Measurements from ENCODE around the gene AOPEP. TPM values are rescaled to one million over a fixed set of nuclear protein-coding genes. Genes with fewer than 3 reads are reported as not detected.

The AOPEP gene
- total and polyA plus RNA-seq, 2 of the 13 experiments (the other 11 are each of a cell fraction or from before 2014, with no cell fraction given) = 22.2 to 41.6 TPM

DNA sequence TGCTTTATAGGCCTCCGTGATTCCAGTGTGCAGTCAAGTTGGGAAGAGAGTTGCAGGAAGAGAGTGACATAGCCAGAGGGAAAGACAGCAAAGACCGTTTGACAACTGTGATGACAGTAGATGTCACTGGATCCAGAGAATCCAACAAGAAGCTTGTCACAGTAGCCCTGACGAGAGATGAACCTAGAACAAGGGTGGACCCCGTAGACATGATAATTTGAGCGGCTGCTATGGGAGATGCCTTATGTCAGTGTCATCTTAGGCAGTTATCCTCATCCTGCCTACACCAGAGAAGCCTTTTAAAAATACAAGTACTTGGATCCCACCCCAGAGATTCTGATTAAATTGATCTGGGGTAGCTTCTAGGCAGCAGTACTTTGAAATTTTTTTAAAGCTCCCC lies 125.4 kb downstream of the AOPEP start:
- no TSS peak for BruUV-seq (replicated peaks)
- in situ Hi-C loops (cut with HindIII; ENCODE audit: extremely low pct_ligation_motif_present, low pct_unique_long_range_greater_than_20kb) = no loop called here
- FAIRE-seq (no peak), ATAC-seq (no peak), DNase-seq (ENCODE audit: low spot score) (no peak)
- Histone ChIP-seq H4K20me1 (ENCODE audit: insufficient read depth, low read length) (no peaks in the 10 kb centered on the region), H3K27me3 (ENCODE audit: control insufficient read depth in 1 of 2, insufficient read depth in 2 of 2, low read length in 2 of 2) (no peaks in the 10 kb centered on the region), H3K36me3 (replicated peaks in 1 of 2; ENCODE audit: control insufficient read depth in 1 of 2, insufficient read depth in 2 of 2, low read length in 2 of 2) (no peaks in the 10 kb centered on the region), H3K27ac (ENCODE audit: extremely low read length, insufficient read depth, low read length) (peak overlapping the region; percentile 83), H3K9me3 (ENCODE audit: low read length) (no peaks in the 10 kb centered on the region), H3K79me2 (ENCODE audit: insufficient read depth, low read length) (no peaks in the 10 kb centered on the region), H3K4me2 (ENCODE audit: low read depth, low read length) (peak overlapping the region; percentile 49; the same call in 1 of the 2 replicates), H3K9ac (ENCODE audit: insufficient read depth, low read depth, low read length) (peak overlapping the region; percentile 35; the same call in 1 of the 2 replicates), H3K4me3 (replicated peaks in 1 of 3; ENCODE audit: insufficient read depth in 1 of 3, low read depth in 2 of 3, low read length in 3 of 3) (no peak overlapping the region), H2AFZ (ENCODE audit: low read length) (no peak overlapping the region), H3K4me1 (ENCODE audit: insufficient read depth, low read length) (peaks cover 50% of the 10 kb centered on the region)
- 94% methylated on average over 5 of the region's 5 CpGs for WGBS (ENCODE audit: low lambda C conversion rate)
- ChIA-PET POLR2A (no interaction called here), CTCF (ENCODE audit: low intra/inter-chr PET ratio, low total read pairs) (no interaction called here)
- intact Hi-C loops (cut with micrococcal nuclease; ENCODE audit: unreplicated experiment) = loop anchor here (10.0 kb wide), 2 partner anchors 67 to 127 kb away; partner anchors contain the start of gene AOPEP
- TF ChIP-seq, protein P1, sequence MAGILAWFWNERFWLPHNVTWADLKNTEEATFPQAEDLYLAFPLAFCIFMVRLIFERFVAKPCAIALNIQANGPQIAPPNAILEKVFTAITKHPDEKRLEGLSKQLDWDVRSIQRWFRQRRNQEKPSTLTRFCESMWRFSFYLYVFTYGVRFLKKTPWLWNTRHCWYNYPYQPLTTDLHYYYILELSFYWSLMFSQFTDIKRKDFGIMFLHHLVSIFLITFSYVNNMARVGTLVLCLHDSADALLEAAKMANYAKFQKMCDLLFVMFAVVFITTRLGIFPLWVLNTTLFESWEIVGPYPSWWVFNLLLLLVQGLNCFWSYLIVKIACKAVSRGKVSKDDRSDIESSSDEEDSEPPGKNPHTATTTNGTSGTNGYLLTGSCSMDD (CRISPR knock-in tag; IDR thresholded peaks at IDR 0.05) = no peak
- TF ChIP-seq, protein P2, sequence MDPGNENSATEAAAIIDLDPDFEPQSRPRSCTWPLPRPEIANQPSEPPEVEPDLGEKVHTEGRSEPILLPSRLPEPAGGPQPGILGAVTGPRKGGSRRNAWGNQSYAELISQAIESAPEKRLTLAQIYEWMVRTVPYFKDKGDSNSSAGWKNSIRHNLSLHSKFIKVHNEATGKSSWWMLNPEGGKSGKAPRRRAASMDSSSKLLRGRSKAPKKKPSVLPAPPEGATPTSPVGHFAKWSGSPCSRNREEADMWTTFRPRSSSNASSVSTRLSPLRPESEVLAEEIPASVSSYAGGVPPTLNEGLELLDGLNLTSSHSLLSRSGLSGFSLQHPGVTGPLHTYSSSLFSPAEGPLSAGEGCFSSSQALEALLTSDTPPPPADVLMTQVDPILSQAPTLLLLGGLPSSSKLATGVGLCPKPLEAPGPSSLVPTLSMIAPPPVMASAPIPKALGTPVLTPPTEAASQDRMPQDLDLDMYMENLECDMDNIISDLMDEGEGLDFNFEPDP (CRISPR knock-in tag; conservative IDR thresholded peaks at IDR 0.05) = 0 out of 2 replicates have a peak, but pooled peaks have one; percentile 10

DNA sequence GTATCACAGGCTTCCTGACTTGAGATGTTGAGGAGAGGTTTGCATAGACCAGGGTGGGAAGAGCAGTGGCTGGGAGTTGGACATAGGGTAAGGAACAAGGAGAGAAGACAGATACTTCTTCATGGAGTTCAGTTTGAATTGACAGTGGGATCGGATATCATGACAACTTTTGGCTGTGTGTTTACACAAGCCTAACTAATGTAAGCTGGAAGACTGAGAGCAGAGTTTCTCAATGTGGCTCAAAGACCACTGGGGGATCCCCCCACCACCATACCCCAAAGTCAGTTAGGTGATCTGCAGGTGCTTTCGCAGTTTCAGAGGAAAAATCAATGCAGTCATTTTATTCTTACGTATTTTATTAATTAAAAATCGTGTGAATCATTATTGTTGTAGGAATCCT lies 125.9 kb downstream of the AOPEP start:
- intact Hi-C loops (cut with micrococcal nuclease; ENCODE audit: unreplicated experiment) = loop anchor here (10.0 kb wide), 2 partner anchors 68 to 128 kb away; partner anchors contain the start of gene AOPEP
- H3K4me2 ChIP-seq (ENCODE audit: low read depth, low read length) = peak overlapping the region; percentile 49; the same call in 1 of the 2 replicates
- TF ChIP-seq, protein P3, sequence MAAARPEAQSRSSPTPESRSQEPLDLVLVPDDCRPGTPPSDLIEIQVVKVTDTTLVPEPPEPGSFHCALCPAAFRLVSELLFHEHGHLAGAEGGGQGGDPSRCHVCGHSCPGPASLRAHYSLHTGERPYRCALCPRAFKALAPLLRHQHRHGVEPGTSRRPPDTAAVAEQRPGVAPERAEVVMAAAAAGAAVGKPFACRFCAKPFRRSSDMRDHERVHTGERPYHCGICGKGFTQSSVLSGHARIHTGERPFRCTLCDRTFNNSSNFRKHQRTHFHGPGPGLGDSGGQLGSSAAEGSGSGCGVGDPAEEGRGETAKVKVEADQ (CRISPR knock-in tag; IDR thresholded peaks at IDR 0.05; ENCODE audit: borderline replicate concordance) = no peak
- TF ChIP-seq ZFP90 (CRISPR knock-in tag; IDR thresholded peaks at IDR 0.05; ENCODE audit: borderline replicate concordance) (no peak), SIN3B (IDR thresholded peaks at IDR 0.05; ENCODE audit: low read length) (no peak), MIXL1 (CRISPR knock-in tag; IDR thresholded peaks at IDR 0.05) (0 out of 2 replicates have a peak, but pooled peaks have one; percentile 31), NCOA2 (CRISPR knock-in tag; IDR thresholded peaks at IDR 0.05) (peak; percentile 27; the same call in 1 of the 2 replicates), HNF4A (CRISPR knock-in tag; IDR thresholded peaks at IDR 0.05) (peak; percentile 71)
- TF ChIP-seq, protein P4, sequence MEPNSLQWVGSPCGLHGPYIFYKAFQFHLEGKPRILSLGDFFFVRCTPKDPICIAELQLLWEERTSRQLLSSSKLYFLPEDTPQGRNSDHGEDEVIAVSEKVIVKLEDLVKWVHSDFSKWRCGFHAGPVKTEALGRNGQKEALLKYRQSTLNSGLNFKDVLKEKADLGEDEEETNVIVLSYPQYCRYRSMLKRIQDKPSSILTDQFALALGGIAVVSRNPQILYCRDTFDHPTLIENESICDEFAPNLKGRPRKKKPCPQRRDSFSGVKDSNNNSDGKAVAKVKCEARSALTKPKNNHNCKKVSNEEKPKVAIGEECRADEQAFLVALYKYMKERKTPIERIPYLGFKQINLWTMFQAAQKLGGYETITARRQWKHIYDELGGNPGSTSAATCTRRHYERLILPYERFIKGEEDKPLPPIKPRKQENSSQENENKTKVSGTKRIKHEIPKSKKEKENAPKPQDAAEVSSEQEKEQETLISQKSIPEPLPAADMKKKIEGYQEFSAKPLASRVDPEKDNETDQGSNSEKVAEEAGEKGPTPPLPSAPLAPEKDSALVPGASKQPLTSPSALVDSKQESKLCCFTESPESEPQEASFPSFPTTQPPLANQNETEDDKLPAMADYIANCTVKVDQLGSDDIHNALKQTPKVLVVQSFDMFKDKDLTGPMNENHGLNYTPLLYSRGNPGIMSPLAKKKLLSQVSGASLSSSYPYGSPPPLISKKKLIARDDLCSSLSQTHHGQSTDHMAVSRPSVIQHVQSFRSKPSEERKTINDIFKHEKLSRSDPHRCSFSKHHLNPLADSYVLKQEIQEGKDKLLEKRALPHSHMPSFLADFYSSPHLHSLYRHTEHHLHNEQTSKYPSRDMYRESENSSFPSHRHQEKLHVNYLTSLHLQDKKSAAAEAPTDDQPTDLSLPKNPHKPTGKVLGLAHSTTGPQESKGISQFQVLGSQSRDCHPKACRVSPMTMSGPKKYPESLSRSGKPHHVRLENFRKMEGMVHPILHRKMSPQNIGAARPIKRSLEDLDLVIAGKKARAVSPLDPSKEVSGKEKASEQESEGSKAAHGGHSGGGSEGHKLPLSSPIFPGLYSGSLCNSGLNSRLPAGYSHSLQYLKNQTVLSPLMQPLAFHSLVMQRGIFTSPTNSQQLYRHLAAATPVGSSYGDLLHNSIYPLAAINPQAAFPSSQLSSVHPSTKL (CRISPR knock-in tag; IDR thresholded peaks at IDR 0.05) = peak; percentile 70
- TF ChIP-seq, protein P5, sequence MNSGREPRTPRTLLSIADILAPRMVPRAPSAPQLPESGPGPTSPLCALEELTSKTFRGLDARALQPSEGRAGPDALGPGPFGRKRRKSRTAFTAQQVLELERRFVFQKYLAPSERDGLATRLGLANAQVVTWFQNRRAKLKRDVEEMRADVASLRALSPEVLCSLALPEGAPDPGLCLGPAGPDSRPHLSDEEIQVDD (CRISPR knock-in tag; IDR thresholded peaks at IDR 0.05; ENCODE audit: borderline replicate concordance) = no peak

More for the DNA sequence above, 125.9 kb downstream of the AOPEP start:
- no TSS peak for BruUV-seq (replicated peaks)
- ATAC-seq (no peak; the same call in 2 of the 3 replicates), DNase-seq (ENCODE audit: low spot score) (peak; percentile 46), FAIRE-seq (peak; percentile 36)
- Histone ChIP-seq H4K20me1 (ENCODE audit: insufficient read depth, low read length) (no peaks in the 10 kb centered on the region), H3K27ac (ENCODE audit: extremely low read length, insufficient read depth, low read length) (peak overlapping the region; percentile 83), H2AFZ (ENCODE audit: low read length) (no peak overlapping the region), H3K4me3 (replicated peaks in 1 of 3; ENCODE audit: insufficient read depth in 1 of 3, low read depth in 2 of 3, low read length in 3 of 3) (no peak overlapping the region), H3K27me3 (ENCODE audit: control insufficient read depth in 1 of 2, insufficient read depth in 2 of 2, low read length in 2 of 2) (no peaks in the 10 kb centered on the region), H3K9me3 (ENCODE audit: low read length) (no peaks in the 10 kb centered on the region), H3K9ac (ENCODE audit: insufficient read depth, low read depth, low read length) (peak overlapping the region; percentile 35; the same call in 1 of the 2 replicates), H3K79me2 (ENCODE audit: insufficient read depth, low read length) (no peaks in the 10 kb centered on the region), H3K4me1 (ENCODE audit: insufficient read depth, low read length) (peaks cover 45% of the 10 kb centered on the region), H3K36me3 (replicated peaks in 1 of 2; ENCODE audit: control insufficient read depth in 1 of 2, insufficient read depth in 2 of 2, low read length in 2 of 2) (no peaks in the 10 kb centered on the region)
- WGBS (ENCODE audit: low lambda C conversion rate) = 56% methylated on average over 4 of the region's 4 CpGs
- in situ Hi-C loops (cut with HindIII; ENCODE audit: extremely low pct_ligation_motif_present, low pct_unique_long_range_greater_than_20kb) = no loop called here
- ChIA-PET CTCF (ENCODE audit: low intra/inter-chr PET ratio, low total read pairs) (no interaction called here), POLR2A (interaction anchor here (0.5 to 1.8 kb wide), 2 partner anchors 12 to 22 kb away, joined by 3 to 6 read pairs; no protein-coding TSS in a partner anchor)
